GM19043 (cell line): ENCODE data around the gene CACNG4.
"Not testable (repeated sequence)": the region's sequence is repeated elsewhere in the genome, so short reads cannot be mapped to it uniquely, and the experiment has no call there.

Experiments used
- ATAC-seq: cut with Tn5 transposase; IDR thresholded peaks from one replicate; pipeline ENCODE4 v1.9.1; 2021; ENCODE audit warnings: low read depth; ENCODE audit not compliant: unreplicated experiment

The CACNG4 gene

GRCh38 chr17:66960613-66961012 lies 3.9 kb upstream of the CACNG4 start:
- ATAC-seq, result no peak

- no peak for ATAC-seq
Measured at GRCh38 chr17:66963521-66963908, 992 bp upstream of the CACNG4 start.

- ATAC-seq, result no peak
Measured at GRCh38 chr17:66964930-66965800, 658 bp downstream of the CACNG4 start.

GRCh38 chr17:66965801-66966262 lies 1.3 kb downstream of the CACNG4 start:
- ATAC-seq, result no peak

GRCh38 chr17:66966298-66966697 lies 1.8 kb downstream of the CACNG4 start:
- ATAC-seq, result no peak

GRCh38 chr17:66966704-66967418 lies 2.4 kb downstream of the CACNG4 start:
- ATAC-seq, result no peak

- no peak for ATAC-seq
Measured at GRCh38 chr17:66967837-66968543, 3.5 kb downstream of the CACNG4 start.

- ATAC-seq, result no peak
Measured at GRCh38 chr17:66968916-66969315, 4.4 kb downstream of the CACNG4 start.

GRCh38 chr17:66970140-66970539 lies 5.6 kb downstream of the CACNG4 start:
- ATAC-seq, result no peak

- no peak for ATAC-seq
Measured at GRCh38 chr17:66970797-66971196, 6.3 kb downstream of the CACNG4 start.

GRCh38 chr17:66971264-66971663 lies 6.8 kb downstream of the CACNG4 start:
- ATAC-seq, result no peak

- ATAC-seq, result no peak
Measured at GRCh38 chr17:66971730-66972441, 7.4 kb downstream of the CACNG4 start.

- not testable (repeated sequence) for ATAC-seq
Measured at GRCh38 chr17:66972442-66972830, 7.9 kb downstream of the CACNG4 start.

- ATAC-seq, result no peak
Measured at GRCh38 chr17:66975188-66975587, 10.7 kb downstream of the CACNG4 start.

GRCh38 chr17:66975614-66976378 lies 11.3 kb downstream of the CACNG4 start:
- no peak for ATAC-seq

GRCh38 chr17:66976379-66976663 lies 11.8 kb downstream of the CACNG4 start:
- no peak for ATAC-seq

- no peak for ATAC-seq
Measured at GRCh38 chr17:66976781-66977201, 12.3 kb downstream of the CACNG4 start.

- ATAC-seq, result no peak
Measured at GRCh38 chr17:66978514-66979061, 14.1 kb downstream of the CACNG4 start.

GRCh38 chr17:66980896-66981295 lies 16.4 kb downstream of the CACNG4 start:
- no peak for ATAC-seq
